ENCODE measurements around the gene PSMG2. TPM values are rescaled to one million over a fixed set of nuclear protein-coding genes. Genes with fewer than 3 reads are reported as not detected.

PSMG2 gene
- total and polyA plus RNA-seq, 10 of the 15 experiments (the other 5 are each of a cell fraction or from before 2014, with no cell fraction given) = 88.5 to 268 (median 116) TPM

GRCh38 chr18:12702221-12703095, at the start of gene PSMG2, which contains the start of gene CEP76 (continued):
- TF ChIP-seq NR2C2 (IDR thresholded peaks at IDR 0.05; ENCODE audit: borderline replicate concordance, control insufficient read depth, insufficient read length, low read depth) (no peak), GABPA (IDR thresholded peaks at IDR 0.05; ENCODE audit: low read depth) (no peak), ZBED1 (IDR thresholded peaks at IDR 0.05; ENCODE audit: borderline replicate concordance) (no peak), JUNB (IDR thresholded peaks at IDR 0.05) (no peak), ZNF384 (IDR thresholded peaks at IDR 0.05; ENCODE audit: borderline replicate concordance, low read depth, low read length) (no peak), MTA3 (IDR thresholded peaks at IDR 0.05; ENCODE audit: borderline replicate concordance, low read length) (no peak), HDAC6 (IDR thresholded peaks at IDR 0.05; ENCODE audit: unreplicated experiment) (no peak), ZNF207 (IDR thresholded peaks at IDR 0.05; ENCODE audit: borderline replicate concordance) (peak; percentile 99), NBN (IDR thresholded peaks at IDR 0.05) (peak; percentile 74; the same call in 1 of the 2 replicates), NR2C1 (IDR thresholded peaks at IDR 0.05) (peak; percentile 65), YY1 (IDR thresholded peaks at IDR 0.05; ENCODE audit: low read depth, low read length) (peak; percentile 57; the same call in 1 of the 2 replicates), TAF1 (IDR thresholded peaks at IDR 0.05; ENCODE audit: borderline replicate concordance, low read depth, low read length) (peak; percentile 98), POLR2A (IDR thresholded peaks at IDR 0.05; ENCODE audit: low read depth, low read length) (peak; percentile 96), TCF3 (IDR thresholded peaks at IDR 0.05; ENCODE audit: borderline replicate concordance, insufficient read depth, low read depth, low read length) (peak; percentile 46; the same call in 1 of the 2 replicates), ESRRA (IDR thresholded peaks at IDR 0.05; ENCODE audit: low read length) (no peak), RB1 (IDR thresholded peaks at IDR 0.05; ENCODE audit: borderline replicate concordance) (peak; percentile 93; the same call in 1 of the 2 replicates), BCL11A (IDR thresholded peaks at IDR 0.05; ENCODE audit: low read depth, low read length) (no peak), LARP7 (IDR thresholded peaks at IDR 0.05) (peak; percentile 62; the same call in 1 of the 2 replicates), FOXK2 (IDR thresholded peaks at IDR 0.05) (peak; percentile 68)
- TF ChIP-seq, protein P1, sequence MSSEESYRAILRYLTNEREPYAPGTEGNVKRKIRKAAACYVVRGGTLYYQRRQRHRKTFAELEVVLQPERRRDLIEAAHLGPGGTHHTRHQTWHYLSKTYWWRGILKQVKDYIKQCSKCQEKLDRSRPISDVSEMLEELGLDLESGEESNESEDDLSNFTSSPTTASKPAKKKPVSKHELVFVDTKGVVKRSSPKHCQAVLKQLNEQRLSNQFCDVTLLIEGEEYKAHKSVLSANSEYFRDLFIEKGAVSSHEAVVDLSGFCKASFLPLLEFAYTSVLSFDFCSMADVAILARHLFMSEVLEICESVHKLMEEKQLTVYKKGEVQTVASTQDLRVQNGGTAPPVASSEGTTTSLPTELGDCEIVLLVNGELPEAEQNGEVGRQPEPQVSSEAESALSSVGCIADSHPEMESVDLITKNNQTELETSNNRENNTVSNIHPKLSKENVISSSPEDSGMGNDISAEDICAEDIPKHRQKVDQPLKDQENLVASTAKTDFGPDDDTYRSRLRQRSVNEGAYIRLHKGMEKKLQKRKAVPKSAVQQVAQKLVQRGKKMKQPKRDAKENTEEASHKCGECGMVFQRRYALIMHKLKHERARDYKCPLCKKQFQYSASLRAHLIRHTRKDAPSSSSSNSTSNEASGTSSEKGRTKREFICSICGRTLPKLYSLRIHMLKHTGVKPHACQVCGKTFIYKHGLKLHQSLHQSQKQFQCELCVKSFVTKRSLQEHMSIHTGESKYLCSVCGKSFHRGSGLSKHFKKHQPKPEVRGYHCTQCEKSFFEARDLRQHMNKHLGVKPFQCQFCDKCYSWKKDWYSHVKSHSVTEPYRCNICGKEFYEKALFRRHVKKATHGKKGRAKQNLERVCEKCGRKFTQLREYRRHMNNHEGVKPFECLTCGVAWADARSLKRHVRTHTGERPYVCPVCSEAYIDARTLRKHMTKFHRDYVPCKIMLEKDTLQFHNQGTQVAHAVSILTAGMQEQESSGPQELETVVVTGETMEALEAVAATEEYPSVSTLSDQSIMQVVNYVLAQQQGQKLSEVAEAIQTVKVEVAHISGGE (CRISPR knock-in tag; IDR thresholded peaks at IDR 0.05) = no peak
- TF ChIP-seq, protein P2, sequence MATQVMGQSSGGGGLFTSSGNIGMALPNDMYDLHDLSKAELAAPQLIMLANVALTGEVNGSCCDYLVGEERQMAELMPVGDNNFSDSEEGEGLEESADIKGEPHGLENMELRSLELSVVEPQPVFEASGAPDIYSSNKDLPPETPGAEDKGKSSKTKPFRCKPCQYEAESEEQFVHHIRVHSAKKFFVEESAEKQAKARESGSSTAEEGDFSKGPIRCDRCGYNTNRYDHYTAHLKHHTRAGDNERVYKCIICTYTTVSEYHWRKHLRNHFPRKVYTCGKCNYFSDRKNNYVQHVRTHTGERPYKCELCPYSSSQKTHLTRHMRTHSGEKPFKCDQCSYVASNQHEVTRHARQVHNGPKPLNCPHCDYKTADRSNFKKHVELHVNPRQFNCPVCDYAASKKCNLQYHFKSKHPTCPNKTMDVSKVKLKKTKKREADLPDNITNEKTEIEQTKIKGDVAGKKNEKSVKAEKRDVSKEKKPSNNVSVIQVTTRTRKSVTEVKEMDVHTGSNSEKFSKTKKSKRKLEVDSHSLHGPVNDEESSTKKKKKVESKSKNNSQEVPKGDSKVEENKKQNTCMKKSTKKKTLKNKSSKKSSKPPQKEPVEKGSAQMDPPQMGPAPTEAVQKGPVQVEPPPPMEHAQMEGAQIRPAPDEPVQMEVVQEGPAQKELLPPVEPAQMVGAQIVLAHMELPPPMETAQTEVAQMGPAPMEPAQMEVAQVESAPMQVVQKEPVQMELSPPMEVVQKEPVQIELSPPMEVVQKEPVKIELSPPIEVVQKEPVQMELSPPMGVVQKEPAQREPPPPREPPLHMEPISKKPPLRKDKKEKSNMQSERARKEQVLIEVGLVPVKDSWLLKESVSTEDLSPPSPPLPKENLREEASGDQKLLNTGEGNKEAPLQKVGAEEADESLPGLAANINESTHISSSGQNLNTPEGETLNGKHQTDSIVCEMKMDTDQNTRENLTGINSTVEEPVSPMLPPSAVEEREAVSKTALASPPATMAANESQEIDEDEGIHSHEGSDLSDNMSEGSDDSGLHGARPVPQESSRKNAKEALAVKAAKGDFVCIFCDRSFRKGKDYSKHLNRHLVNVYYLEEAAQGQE (IDR thresholded peaks at IDR 0.05; ENCODE audit: low read depth, low read length) = no peak
- TF ChIP-seq, protein P3, sequence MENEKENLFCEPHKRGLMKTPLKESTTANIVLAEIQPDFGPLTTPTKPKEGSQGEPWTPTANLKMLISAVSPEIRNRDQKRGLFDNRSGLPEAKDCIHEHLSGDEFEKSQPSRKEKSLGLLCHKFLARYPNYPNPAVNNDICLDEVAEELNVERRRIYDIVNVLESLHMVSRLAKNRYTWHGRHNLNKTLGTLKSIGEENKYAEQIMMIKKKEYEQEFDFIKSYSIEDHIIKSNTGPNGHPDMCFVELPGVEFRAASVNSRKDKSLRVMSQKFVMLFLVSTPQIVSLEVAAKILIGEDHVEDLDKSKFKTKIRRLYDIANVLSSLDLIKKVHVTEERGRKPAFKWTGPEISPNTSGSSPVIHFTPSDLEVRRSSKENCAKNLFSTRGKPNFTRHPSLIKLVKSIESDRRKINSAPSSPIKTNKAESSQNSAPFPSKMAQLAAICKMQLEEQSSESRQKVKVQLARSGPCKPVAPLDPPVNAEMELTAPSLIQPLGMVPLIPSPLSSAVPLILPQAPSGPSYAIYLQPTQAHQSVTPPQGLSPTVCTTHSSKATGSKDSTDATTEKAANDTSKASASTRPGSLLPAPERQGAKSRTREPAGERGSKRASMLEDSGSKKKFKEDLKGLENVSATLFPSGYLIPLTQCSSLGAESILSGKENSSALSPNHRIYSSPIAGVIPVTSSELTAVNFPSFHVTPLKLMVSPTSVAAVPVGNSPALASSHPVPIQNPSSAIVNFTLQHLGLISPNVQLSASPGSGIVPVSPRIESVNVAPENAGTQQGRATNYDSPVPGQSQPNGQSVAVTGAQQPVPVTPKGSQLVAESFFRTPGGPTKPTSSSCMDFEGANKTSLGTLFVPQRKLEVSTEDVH (IDR thresholded peaks at IDR 0.05; ENCODE audit: low read depth, partially characterized antibody) = no peak
